GM19240 (cell line): Measurements from ENCODE around the gene BNIPL.
A peak's percentile ranks its signal among the peaks of the same experiment; 100 is the strongest.

Source experiments
- DNase-seq: peaks from one replicate; pipeline ENCODE4 v3.0.0; 2011; ENCODE audit warnings: low spot score; ENCODE audit not compliant: insufficient read length

Gene BNIPL

GRCh38 chr1:151009674-151010345, 26.6 kb upstream of the BNIPL start:
- no peak for DNase-seq

DNA sequence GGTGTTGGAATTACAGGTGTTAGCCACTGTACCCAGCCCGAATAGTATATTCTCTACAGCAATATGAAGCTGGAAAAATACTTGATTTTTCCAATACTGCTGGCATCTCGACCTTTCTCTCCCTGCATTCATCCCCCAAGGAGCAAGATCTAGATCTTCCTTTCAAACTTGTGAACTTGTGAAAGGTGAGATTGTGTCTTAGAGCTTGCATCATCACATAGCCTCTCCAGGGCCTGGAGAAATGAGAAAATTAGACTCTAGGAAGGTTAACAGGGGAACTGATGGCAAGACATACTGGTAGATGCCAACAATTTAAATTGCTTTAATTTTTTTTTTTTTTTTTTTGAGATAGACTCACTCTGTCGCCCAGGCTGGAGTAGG, 26.1 kb upstream of the BNIPL start:
- DNase-seq, result no peak

GRCh38 chr1:151011154-151011850, 25.1 kb upstream of the BNIPL start:
- DNase-seq, result no peak

DNA sequence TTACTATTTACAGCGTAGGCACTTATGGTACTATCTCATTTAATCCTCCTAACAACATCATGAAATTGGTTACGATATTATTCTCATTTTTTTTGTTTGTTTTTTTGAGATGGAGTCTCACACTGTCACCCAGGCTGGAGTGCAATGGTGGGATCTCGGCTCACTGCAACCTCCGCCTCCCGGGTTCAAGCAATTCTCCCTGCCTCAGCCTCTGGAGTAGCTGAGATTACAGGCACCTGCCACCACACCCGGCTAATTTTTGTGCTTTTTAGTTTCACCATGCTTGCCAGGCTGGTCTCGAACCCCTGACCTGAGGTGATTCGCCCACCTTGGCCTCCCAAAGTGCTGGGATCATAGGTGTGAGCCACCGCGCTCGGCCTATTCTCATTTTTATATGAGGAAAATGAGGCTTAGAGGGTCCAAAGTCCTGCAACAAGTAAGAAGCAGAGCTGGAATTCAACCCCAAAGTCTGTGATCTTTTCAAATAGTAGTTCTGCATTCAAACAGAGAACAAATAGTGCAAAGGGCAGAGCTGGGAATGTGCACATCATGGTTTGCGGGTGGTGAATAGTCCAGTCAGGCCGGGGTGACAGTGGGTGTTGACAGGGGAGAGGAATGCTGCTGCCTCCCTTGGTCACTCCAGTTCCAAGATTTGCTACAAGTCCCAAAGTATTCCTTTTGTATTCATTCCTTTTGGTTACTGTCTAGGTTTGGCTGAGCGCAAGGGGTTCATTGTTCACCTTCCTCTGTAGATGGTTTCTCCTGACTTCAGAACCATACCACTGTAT, 23.5 kb upstream of the BNIPL start:
- DNase-seq, result no peak

DNA sequence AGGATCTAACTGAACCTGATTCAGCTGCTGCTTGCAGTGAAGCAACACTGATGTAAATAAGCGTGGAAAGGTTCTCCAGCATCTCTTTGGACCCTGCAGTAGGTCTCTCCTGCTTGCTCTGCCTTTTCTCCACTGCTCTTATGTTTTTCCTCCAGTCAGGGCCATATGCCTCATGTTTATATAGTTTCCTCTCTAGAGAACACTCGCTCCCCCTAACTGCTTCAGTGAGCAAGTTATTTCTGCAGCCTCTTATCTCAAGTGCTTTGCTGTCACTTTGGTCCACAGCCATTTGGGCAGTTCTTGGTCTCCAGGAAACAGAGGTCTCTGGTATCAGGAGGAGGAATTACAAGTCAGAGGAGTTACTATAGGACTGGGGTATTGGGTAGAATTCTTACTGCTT, 22.9 kb upstream of the BNIPL start:
- DNase-seq, result no peak

GRCh38 chr1:151024540-151025146, 11.7 kb upstream of the BNIPL start:
- peak; percentile 79 for DNase-seq

DNA sequence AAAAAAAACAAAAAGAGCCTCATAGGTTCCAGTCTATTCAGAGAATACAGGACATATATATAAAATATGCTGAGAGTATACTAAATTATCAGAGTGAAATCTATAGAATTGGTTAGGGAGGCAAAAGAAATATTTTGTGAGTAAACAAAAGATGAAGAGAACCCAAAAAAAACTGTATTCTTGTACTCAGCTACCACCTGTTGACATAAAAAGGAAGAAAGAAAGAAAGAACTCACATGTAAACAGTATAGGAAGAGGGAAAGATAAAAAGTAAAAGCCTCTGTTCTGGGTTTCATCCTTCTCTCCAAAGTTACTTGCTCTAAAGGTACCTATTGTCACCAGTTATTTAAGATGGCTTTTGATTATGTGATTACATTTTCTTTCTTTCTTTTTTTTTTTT, 9.9 kb upstream of the BNIPL start:
- no peak for DNase-seq

- DNase-seq, result no peak
Measured at GRCh38 chr1:151032164-151032563, 4.2 kb upstream of the BNIPL start.

GRCh38 chr1:151035167-151035566, 1.2 kb upstream of the BNIPL start:
- no peak for DNase-seq

- no peak for DNase-seq
Measured at GRCh38 chr1:151037032-151037431, 646 bp downstream of the BNIPL start.

- DNase-seq, result no peak
Measured at GRCh38 chr1:151039521-151039920, 3.1 kb downstream of the BNIPL start.

DNA sequence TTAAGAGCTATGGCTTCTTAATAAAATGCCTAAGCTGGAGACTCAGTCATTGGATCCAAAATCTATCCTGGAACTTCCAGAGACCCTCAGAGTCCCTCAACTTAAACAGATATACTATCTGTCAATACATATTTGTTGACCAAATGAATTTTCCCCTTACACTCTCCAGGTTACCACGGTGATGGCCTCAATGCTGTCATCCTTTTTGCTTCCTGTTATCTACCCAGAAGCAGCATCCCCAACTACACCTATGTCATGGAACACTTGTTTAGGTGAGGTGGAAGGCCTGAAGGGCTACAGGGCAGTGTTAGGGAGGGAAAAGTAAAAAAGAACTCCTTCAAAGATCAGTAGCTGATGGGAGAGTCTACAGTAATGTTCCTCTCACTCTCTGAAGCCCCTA, 6.8 kb downstream of the BNIPL start:
- no peak for DNase-seq

DNA sequence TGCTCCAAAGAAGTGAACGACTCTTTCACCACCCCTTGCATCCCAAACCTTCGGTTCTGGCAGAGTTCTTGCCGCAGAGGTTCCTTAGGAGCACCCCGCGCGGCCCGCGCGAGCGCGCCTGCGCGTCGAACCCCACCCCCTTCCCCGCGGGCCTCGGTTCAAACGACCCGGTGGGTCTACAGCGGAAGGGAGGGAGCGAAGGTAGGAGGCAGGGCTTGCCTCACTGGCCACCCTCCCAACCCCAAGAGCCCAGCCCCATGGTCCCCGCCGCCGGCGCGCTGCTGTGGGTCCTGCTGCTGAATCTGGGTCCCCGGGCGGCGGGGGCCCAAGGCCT, 11.2 kb downstream of the BNIPL start, which contains the start of gene C1orf56:
C1orf56 (plus strand) TSS at position 161 of the 334 bp plus-strand sequence; CDS start at position 258, 97 bp downstream.
- DNase-seq, result peak; percentile 35

GRCh38 chr1:151047925-151048644, 11.7 kb downstream of the BNIPL start:
- peak; percentile 38 for DNase-seq

- DNase-seq, result no peak
Measured at GRCh38 chr1:151048645-151049032, 12.3 kb downstream of the BNIPL start.

GRCh38 chr1:151049458-151049857, 13.1 kb downstream of the BNIPL start:
- DNase-seq, result no peak

DNA sequence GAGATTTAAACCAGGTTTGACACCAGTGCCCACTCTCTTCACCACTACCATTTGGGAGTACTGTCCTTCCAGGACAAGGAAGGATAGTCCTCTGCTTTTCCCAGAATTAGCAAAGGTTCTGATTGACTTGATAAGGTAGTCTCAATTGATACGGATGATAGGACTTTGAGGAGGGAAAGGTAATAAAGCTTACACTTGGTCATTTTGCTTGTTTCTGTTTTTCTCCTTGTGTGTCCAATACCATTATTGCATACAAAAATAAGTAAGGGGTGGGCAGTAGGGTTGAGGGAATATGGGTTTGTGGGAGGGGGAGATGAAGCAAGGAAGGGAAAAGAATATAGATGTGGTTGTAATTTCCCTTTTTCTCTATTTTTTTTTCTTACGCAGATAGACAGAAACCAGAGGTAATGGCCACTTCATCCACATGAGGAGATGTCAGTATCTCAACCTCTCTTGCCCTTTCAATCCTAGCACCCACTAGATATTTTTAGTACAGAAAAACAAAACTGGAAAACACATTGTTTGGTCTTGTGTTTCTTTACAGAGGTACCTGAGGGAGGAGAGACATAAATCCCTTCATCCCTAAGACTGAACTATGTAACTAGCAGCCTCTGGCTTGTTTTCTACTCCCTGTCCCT, 13.8 kb downstream of the BNIPL start:
- DNase-seq, result no peak

GRCh38 chr1:151051356-151052009, 15.1 kb downstream of the BNIPL start:
- no peak for DNase-seq

DNA sequence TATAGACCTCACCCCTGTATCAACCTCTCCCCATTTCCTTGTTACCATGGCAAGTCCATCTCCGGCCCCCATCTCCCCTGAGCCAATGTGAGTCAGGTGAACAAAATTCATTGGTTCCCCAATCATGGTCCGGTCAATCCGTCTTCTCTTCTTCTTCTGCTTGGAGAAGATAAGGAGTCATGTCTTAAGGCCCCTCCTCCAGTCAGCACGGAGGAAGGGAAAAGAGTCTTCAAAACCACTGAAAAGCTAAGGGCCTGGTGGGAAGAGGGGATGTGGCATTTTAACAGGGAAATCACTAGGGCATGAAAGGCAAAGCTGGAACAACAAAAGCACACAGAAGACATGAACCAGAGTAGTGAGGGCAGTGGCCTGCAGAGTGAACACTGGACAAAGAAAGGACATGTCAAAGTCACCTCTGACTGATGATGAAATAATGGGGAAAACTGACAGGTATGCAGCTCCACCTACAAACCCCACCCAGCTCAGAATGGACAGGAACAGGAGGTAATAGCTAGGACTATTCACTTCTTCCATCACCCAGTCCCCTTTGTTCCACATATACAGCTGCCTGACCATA, 18.7 kb downstream of the BNIPL start:
- DNase-seq, result no peak

DNA sequence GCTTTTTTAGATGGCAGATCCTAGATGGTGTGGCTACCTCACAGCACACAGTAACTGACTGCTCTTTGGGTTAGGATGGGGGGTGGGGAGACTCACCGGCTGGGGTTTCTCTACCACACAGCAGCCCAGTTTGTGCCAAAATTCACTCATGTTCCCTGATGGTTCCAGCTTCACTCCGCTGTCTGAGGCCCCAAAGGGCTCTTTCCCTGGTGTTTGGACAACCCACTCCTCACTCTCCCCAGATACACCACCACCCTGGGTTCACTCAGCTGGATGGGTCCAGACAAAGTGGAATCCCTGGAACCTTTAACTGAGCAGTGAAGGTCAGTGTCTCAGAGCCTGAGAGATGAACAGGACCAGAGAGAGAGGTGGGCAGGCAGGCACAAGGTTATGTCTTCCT, 19.2 kb downstream of the BNIPL start:
- no peak for DNase-seq
